GM12874 (cell line): ENCODE data around the gene SAMD8.
A peak's percentile ranks its signal among the peaks of the same experiment; 100 is the strongest.

Experiments used
- CTCF ChIP-seq: IDR thresholded peaks from 2 replicates; pipeline ENCODE4 v1.5.1; 2011; ENCODE audit warnings: low read depth, mild to moderate bottlenecking, control low read depth, low read length, moderate library complexity; ENCODE audit not compliant: insufficient read depth

The SAMD8 gene

GRCh38 chr10:75175046-75175445 is 63.6 kb downstream of the SAMD8 start:
- no peak for TF ChIP-seq CTCF

DNA sequence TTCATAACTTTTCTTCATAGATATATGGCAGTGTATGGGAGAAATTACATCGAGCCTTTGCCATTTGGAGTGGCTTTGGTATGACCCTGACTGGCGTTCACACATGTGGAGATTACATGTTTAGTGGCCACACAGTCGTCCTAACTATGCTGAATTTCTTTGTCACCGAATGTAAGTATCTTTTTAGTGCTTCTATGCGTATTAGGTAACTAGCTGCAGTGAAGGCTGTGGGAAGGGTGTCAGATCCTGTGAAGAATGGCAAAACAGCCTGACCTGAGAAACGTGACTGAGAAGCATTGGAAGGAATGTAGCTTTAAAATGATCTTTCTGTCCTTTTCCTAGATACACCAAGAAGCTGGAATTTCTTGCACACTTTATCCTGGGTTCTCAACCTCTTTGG is 64.6 kb downstream of the SAMD8 start:
- no peak for TF ChIP-seq CTCF

GRCh38 chr10:75176736-75177135 is 65.3 kb downstream of the SAMD8 start:
- TF ChIP-seq CTCF, result no peak

DNA sequence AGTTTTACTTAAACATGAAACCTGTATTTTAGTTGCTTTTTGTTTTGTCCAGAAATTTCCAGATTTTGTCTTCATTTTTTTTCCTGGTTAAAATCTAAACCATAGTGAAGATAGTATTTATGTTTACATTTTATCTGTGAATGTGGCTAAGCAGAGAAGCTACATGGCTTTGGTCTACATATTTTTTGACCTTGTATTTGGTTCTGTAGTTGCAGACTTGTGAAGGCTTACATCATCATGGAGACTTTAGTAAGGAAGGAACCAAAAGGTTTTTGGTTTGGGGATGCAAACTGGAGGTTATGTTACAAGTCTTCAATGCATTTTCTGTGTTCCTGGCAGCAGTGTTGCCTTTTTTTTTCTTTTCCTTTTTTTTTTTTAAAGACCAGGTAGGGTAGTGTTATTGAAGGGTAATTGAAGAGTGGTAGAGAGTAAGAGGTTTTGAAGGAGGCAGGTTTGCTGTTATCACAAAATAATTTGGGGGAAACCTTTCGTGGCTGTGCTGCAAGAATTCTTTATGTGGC is 68.3 kb downstream of the SAMD8 start:
- TF ChIP-seq CTCF, result no peak

DNA sequence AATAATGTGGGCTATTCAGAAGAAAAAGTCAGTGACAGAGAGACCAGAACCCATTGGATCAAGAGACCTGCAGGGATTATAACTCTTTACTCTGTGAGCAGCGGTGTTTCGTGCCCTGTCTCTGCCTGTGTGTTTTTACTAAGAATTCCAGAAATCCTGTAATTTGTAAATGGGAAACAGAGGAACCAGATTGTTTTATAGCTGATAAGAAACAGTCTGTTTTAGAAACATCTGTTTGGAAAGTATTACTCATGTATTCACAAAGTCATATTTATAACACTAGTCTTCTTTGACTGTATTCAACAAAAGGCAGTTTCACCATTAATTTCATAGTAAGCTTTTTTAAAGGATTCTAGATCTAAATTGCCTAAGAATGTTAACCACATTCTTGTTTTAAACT is 69.1 kb downstream of the SAMD8 start:
- no peak for TF ChIP-seq CTCF

DNA sequence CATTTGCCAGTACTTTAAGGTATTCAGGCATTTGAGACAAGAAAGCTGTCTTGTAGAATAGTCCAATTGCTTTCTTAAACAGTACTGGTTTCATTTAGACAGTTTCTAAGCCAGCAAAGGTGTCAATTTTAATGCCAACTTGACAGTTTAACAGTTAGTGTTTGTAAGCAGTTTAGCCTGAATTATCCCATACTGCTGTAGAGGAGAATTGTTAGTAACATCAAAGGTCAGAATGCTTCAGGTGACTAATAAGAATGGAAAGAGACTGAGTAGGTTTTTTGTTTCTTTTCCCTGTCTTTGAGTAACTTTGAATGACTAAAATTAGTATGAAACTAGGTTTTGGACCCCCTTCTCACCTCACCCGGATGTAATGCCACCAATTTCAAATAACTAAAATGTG is 69.6 kb downstream of the SAMD8 start:
- TF ChIP-seq CTCF, result no peak

GRCh38 chr10:75186310-75186709 is 74.9 kb downstream of the SAMD8 start:
- TF ChIP-seq CTCF, result no peak

DNA sequence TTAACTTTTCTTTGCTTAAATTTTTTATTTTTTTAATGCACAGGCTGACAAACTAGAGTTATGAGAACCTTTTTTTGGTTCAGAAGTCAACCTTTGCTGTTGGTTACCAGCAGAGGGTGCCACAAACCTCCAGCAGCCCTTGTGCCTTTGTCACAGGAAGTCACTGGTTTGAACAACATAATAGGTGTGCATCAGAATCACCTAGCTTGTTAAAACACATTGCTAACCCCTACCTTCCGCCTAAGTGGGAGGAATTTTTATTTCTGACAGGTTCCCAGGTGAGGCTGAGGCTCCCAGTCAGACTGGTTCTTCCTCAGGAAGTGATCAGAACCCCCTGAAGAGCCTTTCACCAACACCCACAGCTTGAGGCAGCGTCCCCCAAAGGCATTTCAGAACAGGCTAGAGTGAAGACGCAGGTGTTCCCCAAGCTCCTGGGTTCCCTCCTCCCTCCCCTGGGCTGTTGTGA is 76.5 kb downstream of the SAMD8 start:
- TF ChIP-seq CTCF, result peak; percentile 64
